A673 (cell line): ENCODE results near the gene PRKCH. TPM values are rescaled to one million over a fixed set of nuclear protein-coding genes. Genes with fewer than 3 reads are reported as not detected.

Experiments
- BruUV-seq: library from RNA; stranded (reverse); fragments of 400-500 nt; replicated peaks from 2 replicates; lab custom pipeline; 2021; lab: Mats Ljungman, UMichigan
- CTCF ChIA-PET: fragments of 300-600 bp; sonication (Branson Sonifier 250); formaldehyde crosslinking; loops from one replicate; lab custom pipeline; 2022; ENCODE audit warnings: antibody characterized with exemption; lab: Charles Lee
- POLR2A ChIA-PET: fragments of 300-600 bp; sonication (Branson Sonifier 250); formaldehyde crosslinking; loops from one replicate; lab custom pipeline; 2022; ENCODE audit warnings: antibody characterized with exemption; ENCODE audit not compliant: low non-redundant PET; lab: Charles Lee
- DNase-seq: peaks from one replicate; pipeline ENCODE4 v3.0.0-alpha.2; 2015; ENCODE audit warnings: low spot score
- H3K27ac ChIP-seq: fragments of 200-600 bp; sonication (generic); 2 replicates; pipeline ENCODE4 v1.5.1; 2016; ENCODE audit warnings: mixed run types, low read depth, mild to moderate bottlenecking, mixed read lengths, antibody characterized with exemption, low read length; ENCODE audit not compliant: poor library complexity, severe bottlenecking
- H3K27me3 ChIP-seq: fragments of 200-600 bp; sonication (generic); replicated peaks from 2 replicates; pipeline ENCODE4 v1.6.1; 2017; ENCODE audit warnings: mixed run types, low read depth, mild to moderate bottlenecking, mixed read lengths, antibody characterized with exemption, low read length; ENCODE audit not compliant: insufficient read depth, poor library complexity
- H3K36me3 ChIP-seq: fragments of 200-600 bp; sonication (generic); 2 replicates; pipeline ENCODE4 v1.6.1; 2016; ENCODE audit warnings: mixed run types, mild to moderate bottlenecking, mixed read lengths, antibody characterized with exemption, low read length; ENCODE audit not compliant: insufficient read depth, poor library complexity, severe bottlenecking
- H3K4me1 ChIP-seq: fragments of 200-600 bp; sonication (generic); 2 replicates; pipeline ENCODE4 v1.6.1; 2017; ENCODE audit warnings: mixed run types, mild to moderate bottlenecking, mixed read lengths, antibody characterized with exemption, low read length; ENCODE audit not compliant: insufficient read depth, poor library complexity, severe bottlenecking
- H3K4me3 ChIP-seq: fragments of 200-600 bp; sonication (generic); 2 replicates; pipeline ENCODE4 v1.5.1; 2016; ENCODE audit warnings: low read depth, mixed run types, mild to moderate bottlenecking, mixed read lengths, low read length; ENCODE audit not compliant: poor library complexity, severe bottlenecking
- H3K9me3 ChIP-seq: fragments of 200-600 bp; sonication (generic); 2 replicates; pipeline ENCODE4 v1.6.1; 2016; ENCODE audit warnings: mixed run types, low read depth, mild to moderate bottlenecking, mixed read lengths, antibody characterized with exemption, low read length; ENCODE audit not compliant: poor library complexity, severe bottlenecking
- intact Hi-C: fragments of 100-400 bp; cut with micrococcal nuclease; formaldehyde crosslinking; loops from one replicate; pipeline ENCODE4 v1.10.0; 2022; ENCODE audit not compliant: unreplicated experiment
- total RNA-seq: library from RNA; stranded (reverse); gene quantifications from 2 replicates; pipeline ENCODE4 v1.2.3, GENCODE V29; 2021
- TF ChIP-seq, protein P1 (sequence below): fragments of 300-800, 200-600 bp; sonication (generic); conservative IDR thresholded peaks from 2 replicates; pipeline ENCODE4 v1.5.1; 2017; ENCODE audit warnings: low read depth, mild to moderate bottlenecking, antibody characterized with exemption, low read length, moderate library complexity, mixed read lengths

The PRKCH gene
- total RNA-seq, 1 experiment from 2014 or later: 1.8 TPM

DNA sequence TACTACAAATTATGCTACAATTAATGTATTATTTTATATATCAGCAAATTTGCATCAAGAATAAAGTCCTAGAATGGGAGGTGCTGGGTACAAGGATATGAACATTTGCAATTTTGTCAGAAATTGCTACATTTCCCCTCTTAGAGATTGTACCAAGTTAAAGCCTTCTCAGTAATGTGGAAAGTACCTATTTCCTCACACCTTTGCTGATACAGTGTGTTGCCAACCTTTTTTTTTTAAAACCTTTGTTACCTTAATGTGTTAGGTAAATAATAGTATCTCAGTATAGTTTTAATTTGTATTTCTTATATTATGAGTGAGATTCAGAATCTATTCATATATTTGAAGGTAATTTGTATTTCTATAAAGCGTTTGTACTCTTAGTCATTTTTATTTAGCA is 278.6 kb downstream of the PRKCH start:
- Histone ChIP-seq H3K36me3 (no peaks in the 10 kb centered on the region), H3K27me3 (no peaks in the 10 kb centered on the region), H3K4me1 (peaks cover 19% of the 10 kb centered on the region), H3K9me3 (no peaks in the 10 kb centered on the region), H3K4me3 (no peak overlapping the region), H3K27ac (no peak overlapping the region)
- intact Hi-C loops: no loop called here
- TF ChIP-seq, protein P1, sequence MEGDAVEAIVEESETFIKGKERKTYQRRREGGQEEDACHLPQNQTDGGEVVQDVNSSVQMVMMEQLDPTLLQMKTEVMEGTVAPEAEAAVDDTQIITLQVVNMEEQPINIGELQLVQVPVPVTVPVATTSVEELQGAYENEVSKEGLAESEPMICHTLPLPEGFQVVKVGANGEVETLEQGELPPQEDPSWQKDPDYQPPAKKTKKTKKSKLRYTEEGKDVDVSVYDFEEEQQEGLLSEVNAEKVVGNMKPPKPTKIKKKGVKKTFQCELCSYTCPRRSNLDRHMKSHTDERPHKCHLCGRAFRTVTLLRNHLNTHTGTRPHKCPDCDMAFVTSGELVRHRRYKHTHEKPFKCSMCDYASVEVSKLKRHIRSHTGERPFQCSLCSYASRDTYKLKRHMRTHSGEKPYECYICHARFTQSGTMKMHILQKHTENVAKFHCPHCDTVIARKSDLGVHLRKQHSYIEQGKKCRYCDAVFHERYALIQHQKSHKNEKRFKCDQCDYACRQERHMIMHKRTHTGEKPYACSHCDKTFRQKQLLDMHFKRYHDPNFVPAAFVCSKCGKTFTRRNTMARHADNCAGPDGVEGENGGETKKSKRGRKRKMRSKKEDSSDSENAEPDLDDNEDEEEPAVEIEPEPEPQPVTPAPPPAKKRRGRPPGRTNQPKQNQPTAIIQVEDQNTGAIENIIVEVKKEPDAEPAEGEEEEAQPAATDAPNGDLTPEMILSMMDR: no peak
- ChIA-PET POLR2A (no interaction called here), CTCF (no interaction called here)
- DNase-seq: no peak
- no TSS peak for BruUV-seq

Other genes with a start within 250 kb of the PRKCH start
- gene TMEM30B, start 40.2 kb upstream of the PRKCH start, total RNA-seq: 0.15 and 0.24 TPM in 2 replicates